T-helper 9 cell (primary cell): ENCODE results near the gene CYP51A1.
"Not testable (repeated sequence)": the region's sequence is repeated elsewhere in the genome, so short reads cannot be mapped to it uniquely, and the experiment has no call there.

ENCODE experiments used
- DNase-seq: peaks from one replicate; pipeline ENCODE4 v3.0.0-alpha.2; 2020

The CYP51A1 gene

GRCh38 chr7:92131093-92131492, 3.2 kb downstream of the CYP51A1 start:
- DNase-seq = no peak

DNA sequence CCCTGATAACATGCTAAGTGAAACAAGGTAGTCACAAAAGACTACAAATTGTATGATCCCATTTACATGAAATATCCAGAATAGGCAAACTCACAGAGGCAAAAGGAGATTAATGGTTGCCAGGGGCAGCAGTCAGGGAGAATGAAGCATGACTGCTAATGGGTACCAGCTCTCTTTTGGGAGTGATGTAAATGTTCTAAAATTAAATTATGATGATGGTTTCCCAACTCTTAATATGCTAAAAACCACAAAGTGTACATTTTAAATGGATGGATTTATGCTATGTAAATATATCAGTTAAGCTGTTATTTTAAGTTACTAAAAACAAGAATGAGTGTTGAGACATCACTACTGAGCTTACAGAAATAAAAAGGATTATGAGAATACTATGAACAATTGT, 12.6 kb downstream of the CYP51A1 start:
- no peak for DNase-seq

DNA sequence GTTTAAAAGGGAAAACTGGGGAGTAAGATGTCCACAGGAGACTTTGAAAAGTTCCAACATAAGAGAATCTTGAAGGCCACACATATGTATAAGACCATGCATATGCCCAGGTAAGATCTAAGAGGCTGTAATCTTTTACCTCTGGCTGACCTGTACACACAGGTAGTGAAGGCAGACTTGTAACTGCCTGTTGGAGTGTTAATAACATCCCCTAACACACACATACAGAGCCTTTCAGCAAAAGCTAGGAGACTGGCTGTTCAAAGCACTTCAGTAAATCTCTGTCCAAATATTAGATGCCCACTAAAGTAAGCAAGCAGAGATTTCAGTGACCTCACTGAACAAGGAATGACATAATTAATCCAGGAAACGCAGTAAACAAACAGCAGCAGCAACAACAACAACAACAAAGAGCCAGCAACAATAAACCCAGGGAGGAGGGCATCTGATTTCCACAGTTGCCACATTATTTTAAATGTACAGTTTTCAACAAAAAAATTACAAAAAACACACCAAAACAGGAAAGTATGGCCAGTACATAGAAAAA, 15.0 kb downstream of the CYP51A1 start:
- DNase-seq = no peak

DNA sequence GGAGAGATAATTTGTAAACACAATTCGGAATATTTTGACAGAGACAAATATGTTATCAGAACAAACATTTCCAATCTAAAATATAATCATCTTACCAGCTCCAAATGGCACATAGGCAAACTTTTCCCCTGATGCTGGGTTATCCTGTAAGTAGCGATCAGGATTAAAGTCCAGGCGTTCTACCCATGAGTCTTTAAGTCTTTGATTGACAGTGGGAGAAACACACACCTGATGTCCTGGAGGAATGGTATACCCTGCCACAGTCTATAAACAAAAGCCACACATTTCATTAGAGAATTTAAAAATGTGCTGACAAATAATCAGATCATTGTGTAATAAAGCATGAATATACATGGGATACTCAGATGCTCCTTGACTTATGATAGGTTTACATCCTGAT, 17.3 kb downstream of the CYP51A1 start:
- no peak for DNase-seq

- no peak for DNase-seq
Measured at GRCh38 chr7:92115821-92116220, 18.5 kb downstream of the CYP51A1 start.

GRCh38 chr7:92110857-92111256, 23.4 kb downstream of the CYP51A1 start:
- DNase-seq = no peak

DNA sequence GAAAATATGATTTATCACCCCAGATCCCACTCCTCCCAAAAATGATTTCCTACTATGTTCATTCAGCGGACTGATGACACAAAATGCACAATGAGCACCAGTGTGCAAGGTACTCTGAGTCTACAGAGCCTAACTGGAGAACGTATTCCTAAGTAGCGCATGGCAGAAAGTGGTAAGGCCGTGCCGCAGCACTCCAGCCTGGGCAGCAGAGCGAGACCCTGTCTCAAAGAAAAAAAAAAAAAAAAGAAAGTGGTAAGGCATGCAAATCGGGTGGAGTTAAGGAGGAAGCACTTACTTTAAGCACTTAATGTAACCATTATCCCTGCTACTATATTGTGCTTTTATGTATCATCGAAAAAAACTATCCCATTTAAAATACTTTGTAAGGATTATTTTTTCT, 25.5 kb downstream of the CYP51A1 start:
- DNase-seq = no peak

DNA sequence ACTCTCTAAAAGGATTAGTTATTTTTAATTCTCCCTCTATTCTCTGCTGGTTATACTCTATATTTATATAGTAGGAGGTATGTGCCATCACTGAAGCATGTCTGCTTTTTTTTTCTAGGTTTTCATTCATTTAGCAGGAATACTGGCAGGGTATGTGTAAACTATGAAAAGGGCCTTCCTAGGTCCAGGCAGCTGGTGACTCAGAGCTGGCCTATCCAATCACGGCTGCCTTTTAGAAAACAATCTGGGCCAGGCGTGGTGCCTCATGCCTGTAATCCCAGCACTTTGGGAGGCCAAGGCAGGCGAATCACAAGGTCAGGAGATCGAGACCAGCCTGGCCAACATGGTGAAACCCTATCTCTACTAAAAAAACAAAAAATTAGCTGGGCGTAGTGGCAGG, 31.4 kb downstream of the CYP51A1 start:
- DNase-seq = not testable (repeated sequence)

- DNase-seq = no peak
Measured at GRCh38 chr7:92100534-92100933, 33.7 kb downstream of the CYP51A1 start.

GRCh38 chr7:92095380-92095779, 38.9 kb downstream of the CYP51A1 start:
- DNase-seq = no peak

DNA sequence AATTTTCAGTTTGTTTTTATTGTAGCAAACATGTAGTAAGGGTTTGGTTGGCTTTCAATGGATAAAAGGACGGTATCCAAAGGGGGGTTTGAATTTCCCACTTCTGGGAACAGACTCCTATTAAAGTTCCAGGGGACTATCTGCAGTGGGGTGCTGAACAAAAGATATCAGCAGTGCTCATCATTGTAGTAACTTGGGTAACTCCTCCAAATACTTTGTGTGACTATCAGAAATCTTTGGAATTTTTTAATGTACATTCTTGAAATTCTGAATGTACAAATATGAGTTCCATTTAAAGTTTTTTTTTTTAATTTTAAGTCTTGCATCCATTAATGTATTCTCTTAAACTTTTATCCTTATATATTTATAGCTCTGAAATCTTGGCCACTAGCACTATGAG, 42.1 kb downstream of the CYP51A1 start:
- DNase-seq = no peak

DNA sequence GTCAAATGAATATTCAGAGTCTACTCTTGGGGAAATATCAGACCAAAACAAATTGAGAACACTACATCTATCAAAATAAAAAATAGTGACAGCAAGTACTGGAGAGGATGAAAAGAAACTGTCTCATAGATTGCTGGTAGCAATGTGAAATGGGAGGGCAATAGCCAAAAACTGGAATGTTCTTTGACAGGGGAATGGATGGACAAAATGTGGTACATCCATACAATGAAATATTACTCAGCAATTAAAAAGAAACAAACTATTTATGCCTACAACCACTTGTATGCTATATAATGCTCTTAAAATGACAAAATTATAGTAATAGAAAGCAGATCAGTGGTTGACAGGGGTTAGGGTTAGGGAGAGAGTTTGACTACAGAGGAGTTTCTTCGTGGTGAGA, 46.0 kb downstream of the CYP51A1 start:
- no peak for DNase-seq

DNA sequence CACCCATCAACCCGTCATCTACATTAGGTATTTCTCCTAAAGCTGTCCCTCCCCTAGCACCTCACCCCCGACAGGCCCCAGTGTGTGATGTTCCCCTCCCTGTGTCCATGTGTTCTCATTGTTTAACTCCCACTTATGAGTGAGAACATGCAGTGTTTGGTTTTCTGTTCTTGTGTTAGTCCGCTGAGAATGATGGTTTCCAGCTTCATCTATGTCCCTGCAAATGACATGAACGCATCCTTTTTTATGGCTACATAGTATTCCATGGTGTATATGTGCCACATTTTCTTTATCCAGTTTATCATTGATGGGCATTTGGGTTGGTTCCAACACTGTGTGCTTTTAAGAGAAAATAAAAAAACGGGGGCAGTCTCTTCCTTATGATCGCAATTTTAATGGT, 50.4 kb downstream of the CYP51A1 start:
- DNase-seq = not testable (repeated sequence)

- no peak for DNase-seq
Measured at GRCh38 chr7:92076509-92076908, 57.8 kb downstream of the CYP51A1 start.

DNA sequence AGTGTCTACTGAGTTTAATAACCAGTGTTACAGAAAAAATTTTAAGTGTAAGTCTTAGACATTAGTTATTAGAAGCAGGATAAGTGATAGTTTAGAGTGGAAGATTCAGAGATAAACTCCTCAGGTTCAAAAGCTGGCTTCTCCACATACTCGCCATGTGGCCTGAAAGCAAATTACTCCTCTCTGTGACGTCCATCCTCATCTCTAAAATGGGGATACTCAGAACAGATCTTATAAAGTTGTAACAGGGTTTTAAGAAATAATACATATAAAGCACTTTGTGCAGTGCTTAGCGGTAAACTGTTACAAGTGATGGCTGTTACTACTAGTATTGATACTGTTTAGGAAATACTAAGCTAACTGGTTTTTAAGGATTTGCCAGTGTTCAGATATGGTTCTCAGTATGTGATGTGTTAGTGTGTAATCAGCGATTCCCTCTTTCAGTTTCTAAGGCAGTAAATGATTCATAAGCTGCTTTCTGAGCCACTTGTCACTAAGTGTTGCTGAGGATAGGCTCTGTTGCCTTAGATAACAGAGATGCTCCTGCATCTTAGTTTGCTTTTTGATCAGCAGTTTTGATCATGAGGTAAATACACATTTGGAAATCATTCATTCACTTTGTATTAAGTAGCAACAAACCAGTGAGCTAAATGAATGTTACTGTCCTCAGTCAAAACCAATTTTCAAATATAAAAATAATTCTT, 58.7 kb downstream of the CYP51A1 start:
- no peak for DNase-seq

GRCh38 chr7:92072708-92073107, 61.6 kb downstream of the CYP51A1 start:
- no peak for DNase-seq

GRCh38 chr7:92072121-92072520, 62.2 kb downstream of the CYP51A1 start:
- no peak for DNase-seq

DNA sequence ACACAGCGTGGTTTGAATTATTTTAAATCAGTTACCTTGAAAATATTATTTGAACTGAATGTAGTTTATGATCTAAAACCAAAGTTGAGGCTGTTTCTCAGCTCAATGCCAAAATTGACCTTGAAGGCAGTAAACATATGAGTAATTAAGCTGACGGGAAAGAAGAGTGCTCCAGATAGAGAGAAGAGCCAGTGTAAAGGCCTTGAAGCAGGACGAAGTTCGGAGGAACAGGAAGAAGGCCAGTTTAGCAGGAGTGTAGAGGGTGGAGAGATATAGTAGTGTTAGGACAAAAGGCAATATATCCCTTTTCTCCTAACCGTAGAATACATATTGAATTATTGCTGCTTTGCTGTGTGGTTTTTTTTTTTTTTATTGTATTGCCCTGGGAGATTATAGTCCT, 63.2 kb downstream of the CYP51A1 start:
- no peak for DNase-seq

DNA sequence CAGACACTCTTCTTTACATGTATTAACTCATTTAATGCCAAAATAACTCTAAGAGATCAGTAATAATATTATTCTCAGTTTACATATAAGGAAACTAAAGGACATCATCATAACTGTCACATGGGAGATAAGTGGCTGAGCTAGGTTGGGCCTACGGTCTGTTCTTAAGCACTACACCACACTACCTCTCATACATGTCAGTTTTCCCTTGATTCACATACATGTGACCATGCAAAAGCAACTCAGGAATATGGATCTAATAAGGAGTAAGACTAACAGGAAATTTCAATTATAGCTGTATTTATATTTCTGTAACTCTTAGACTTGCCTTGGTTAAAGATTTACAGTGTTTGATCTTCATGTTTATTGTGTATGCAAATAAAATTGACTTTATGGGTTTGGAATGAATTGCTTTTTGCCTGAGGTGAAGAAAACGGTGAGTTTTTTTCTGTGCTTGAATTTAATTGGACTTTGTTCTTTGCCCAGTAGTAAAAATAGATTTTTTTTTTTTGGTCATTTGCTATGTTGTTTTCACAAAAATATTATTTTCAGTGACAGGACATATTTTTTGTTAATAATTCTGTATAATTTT, 69.7 kb downstream of the CYP51A1 start:
- DNase-seq = no peak
